Measurements from ENCODE around the gene MAEL.
A peak's percentile ranks its signal among the peaks of the same experiment; 100 is the strongest.
"Not testable (repeated sequence)": the region's sequence is repeated elsewhere in the genome, so short reads cannot be mapped to it uniquely, and the experiment has no call there.

Gene MAEL

DNA sequence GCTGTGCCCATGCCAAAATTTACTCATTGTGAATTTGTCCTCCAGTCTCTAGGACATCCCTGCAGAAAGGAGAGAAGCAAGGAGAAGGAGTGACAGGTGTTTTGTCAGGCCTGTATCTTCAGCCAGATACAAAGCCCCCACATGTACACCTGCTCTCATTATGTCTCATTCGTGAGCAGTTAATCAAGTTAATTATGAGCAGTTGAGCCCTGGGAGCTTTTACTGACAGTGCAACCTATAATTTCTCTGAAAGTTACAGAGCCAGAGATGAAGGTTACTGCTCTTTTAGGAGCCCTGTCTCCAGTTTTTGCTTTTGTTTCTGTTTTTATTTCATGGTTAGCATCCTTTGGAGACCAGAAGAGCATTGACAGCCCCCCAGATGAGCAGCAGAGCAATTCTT lies 8.7 kb upstream of the MAEL start:
- DNase-seq = peak; percentile 9

DNA sequence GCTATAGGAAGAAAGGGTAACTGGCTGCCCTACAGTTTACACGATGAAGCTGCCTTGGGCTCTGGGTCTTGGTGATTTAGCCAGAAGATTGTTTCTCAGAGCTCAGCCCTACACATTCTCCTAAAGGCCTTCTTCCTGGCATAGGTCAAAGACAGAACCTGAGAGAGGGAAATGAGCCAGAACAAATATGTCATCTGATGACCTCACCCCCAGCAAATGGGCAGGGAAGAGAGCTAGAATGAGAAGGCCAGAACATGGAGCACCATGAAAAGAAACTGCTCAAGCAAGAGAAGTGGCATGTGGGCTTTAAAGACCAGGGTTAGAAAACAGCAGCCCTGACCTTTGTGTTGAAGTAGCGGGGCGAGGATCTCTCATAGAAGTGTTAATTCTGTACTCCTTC lies 8.3 kb upstream of the MAEL start:
- no peak for DNase-seq

DNA sequence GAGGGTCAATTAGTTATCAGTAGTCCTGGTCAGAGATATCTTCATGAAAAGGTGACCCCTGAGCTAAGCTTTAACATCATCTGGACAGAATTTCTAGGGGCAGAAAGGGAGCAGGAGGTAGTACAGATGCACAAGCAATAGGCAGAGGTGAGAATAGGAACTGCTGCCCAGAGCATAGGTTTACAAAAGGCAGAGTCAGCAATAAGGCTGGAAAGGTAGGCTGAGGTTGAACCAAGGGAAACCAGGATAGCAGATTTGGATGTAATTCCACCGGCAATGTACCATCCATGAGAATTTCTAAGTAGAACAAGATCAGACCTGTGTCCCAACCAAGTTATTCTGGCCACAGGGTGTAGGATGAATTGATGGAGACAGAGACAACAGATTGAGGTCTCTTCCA lies 7.5 kb upstream of the MAEL start:
- DNase-seq = no peak

DNA sequence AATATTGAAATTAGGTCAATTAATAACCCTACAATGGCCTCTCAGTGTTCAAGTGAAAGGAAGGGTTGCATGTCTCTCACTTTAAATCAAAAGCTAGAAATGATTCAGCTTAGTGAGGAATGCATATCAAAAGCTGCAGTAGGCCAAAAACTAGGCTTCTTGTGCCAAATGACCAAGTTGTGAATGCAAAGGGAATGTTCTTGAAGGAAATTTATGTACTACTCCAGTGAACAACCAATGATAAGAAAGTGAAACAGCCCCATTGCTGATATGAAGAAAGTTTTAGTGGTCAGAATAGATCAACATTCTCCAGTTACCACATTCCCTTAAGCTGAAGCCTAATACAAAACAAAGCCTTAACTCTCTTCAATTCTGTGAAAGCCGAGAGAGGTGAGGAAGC lies 10.0 kb downstream of the MAEL start:
- no peak for DNase-seq

DNA sequence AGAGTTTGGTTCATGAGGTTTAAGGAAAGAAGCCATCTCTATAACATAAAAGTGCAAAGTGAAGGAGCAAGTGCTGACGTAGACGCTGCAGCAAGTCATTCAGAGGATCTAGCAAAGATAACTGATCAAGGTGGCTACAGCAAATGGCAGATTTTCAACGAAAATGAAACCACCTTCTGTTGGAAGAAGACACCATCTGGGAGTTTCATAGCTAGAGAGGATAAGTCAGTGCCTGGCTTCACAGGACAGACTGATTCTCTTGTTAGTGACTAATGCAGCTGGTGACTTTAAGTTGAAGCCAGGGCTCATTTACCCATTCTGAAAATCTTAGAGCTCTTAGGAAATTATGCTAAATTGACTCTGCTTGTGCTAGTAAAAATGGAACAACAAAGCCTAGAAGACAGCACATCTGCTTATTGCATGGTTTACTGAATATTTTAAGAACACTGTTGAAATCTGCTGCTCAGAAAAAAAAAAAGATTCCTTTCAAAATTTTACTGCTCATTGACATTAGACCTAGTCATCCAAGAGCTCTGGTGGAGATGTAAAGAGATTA lies 10.5 kb downstream of the MAEL start:
- no peak for DNase-seq

DNA sequence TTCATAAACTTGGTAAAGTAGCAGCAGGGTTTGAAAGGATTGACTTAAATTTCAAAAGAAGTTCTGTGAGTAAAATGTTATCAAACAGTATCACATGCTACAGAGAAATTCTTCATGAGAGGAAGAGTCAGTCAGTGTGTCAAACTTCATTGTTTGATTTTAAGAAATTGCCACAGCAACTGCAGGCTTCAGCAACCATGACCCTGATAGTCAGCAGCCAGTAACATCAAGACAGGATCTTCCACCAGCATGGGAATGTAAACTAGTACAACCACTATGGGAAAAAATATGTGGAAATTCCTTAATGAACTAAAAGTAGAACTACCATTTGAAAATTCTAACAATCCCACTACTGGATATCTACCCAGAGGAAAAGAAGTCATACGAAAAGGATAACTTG lies 11.5 kb downstream of the MAEL start:
- no peak for DNase-seq

DNA sequence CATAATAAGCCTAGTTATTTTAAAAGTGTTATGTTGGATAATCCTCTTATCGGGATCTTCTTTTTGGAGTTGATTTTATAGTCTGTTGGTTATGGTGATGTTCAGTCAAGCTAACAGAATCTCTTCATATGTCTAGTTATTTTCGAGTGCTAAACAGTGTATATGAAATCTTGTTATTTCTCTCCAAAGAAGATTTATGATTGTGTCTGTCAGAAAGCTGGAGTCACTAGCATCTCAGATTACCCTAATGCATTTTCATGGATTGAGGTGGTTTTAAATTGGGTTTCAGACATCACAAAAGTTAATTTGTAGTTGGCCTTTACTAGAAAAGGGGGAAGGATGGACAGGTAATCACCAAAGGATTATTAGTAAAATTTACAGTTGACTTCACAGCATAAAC lies 13.3 kb downstream of the MAEL start:
- DNase-seq = peak; percentile 31

DNA sequence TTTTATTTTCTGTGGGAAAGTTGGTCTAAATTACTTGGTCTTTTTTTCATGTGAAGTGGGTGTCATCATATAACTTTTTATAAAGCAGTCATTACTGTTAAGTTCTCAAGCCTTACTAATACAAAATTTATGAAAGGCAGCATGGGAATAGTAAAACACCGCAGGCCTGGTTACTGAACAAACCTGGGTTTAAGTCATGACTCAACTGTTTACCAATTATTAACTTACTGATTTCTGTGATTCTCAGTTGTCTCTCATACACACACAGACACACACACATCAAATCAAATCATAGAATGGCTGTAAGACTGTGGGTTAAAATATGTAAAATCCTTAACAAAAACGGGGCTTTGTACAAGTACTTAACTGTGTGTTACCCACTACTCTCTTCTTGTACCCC lies 14.6 kb downstream of the MAEL start:
- no peak for DNase-seq

DNA sequence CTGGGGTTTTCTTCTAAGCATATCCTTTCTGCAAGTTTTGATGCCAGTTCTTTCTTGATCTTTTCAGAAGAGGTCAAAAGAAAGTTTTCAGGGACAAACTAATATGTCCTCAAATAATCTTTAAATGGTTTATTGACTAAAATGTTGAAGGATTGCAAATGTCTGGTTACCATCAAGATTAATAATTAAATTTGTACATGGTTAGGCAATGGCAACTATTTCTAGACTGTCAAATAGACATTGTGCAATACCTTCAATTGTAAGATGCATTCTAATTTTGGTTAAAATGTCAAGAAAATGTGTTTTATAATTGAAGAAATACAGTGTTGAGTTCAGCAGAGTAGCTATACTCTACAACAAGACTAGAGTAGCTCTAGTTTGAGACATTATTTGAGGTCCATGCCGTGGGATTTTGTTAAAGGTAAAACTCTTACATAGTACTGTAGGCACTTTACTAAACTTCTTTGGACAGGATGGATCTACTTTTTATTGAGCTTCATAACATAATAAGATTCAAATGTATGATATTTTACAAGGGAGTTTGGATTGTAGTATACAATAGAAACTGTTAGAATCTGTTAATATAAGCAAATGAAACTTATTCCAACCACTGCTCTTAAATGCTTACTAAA lies 22.6 kb downstream of the MAEL start:
- DNase-seq = no peak

DNA sequence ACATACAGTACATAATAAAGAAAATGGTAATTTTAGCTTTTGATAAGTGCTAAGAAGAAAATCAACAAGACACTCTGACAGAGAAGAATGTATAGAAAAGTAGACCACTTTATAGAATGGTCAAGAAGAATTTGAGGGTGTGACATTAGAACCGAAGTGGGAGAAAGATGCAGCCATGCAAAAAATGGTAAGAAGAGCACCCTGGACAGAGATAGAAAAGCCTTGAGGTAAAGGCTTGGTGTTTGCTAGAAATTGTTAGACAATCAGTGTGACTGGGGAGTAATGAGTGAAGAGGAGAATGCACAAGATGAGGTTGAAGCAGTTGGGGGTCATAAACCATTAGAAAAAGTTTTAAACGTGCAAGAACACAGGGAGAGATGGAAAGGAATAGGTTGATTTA lies 23.5 kb downstream of the MAEL start:
- DNase-seq = no peak

DNA sequence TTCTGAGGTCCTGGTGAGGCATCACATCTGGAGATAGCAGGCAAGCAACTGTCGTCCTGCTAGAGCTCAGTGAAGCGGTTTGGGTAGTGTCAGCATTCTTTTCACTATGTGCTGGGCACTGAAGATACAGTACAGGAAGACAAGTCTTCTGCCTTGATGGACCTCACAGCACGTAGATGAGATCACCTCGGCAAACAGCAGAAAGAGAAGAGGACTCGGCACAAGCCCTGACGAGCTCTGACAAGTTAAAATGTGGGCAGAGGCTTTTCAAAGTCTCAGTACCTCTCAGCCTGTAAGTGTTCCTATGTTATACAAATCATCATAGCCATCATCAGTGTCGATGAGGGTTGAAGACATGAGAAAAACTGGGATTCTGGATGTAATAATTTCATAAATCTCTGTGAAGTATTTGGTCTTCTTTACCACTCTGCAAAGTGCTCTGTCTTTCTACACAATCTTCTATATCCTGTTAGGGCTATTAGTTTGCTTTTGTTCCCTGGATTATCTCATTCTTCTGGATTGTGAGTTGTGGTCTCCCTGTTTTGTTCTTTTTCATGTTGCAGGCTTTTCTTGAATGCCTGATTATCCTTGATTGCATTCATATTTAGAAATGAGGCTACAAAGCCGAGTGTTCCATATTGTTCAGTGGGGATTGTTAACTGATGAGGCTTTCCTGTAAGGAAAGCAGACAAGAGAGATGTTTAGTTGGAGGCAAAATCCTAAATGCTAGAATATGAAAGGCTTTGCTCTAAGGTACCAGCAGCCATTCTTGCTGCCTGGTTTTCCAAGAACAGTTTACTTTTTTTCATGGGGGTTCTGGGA lies 24.2 kb downstream of the MAEL start:
- DNase-seq = no peak

DNA sequence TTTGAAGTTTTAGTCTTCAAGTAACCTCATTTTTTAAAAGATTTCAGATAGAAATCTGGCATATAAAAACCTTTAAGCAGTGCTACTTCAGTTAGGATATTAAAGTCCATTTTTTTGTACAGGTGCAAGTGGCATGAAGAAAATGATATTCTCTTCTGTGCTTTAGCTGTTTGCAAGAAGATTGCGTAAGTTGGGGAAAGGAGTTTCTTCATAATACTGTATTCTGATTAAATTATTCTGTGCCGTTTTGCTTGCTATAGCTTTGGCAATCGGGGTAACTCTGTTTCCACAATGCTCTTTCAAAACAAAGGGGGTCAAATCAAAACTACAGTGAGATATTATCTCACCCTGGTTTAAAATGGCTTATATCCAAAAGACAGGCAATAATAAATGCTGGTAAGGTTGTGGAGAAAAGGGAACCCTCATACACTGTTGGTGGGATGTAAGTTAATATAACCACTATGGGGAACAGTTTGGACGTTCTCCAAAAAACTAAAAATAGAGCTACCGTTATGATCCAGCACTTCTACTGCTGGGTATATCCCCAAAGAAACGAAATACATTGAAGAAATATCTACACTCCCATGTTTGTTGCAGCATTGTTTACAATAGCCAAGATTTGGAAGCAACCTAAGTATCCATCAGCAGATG lies 27.1 kb downstream of the MAEL start:
- DNase-seq = no peak

DNA sequence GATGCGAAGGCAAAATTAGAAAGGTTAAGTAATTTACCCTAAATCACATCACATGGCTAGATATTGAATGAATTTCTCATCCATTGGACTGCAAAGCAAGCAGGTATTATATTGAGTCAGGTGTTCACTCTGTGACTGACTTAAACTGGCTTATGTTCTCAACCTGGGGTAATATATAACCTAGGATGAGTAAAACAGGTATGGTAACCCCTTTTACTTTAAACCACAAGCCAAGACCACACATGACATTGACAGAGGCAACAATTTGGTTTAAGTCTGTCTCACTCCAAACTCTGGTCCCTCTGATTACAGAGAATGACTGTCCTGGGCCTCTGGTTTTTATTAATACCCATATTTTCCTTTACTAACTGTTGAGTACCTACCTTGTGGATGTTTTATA lies 33.3 kb downstream of the MAEL start:
- no peak for DNase-seq

DNA sequence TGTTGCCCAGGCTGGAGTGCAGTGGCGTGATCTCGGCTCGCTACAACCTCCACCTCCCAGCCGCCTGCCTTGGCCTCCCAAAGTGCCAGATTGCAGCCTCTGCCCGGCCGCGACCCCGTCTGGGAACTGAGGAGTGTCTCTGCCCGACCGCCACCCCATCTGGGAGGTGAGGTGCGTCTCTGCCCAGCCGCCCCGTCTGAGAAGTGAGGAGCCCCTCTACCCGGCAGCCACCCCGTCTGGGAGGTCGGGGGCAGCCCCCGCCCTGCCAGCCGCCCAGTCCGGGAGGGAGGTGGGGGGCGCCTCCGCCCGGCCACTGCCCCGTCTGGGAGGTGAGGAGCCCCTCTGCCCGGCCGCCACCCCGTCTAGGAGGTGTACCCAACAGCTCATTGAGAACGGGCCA lies 40.5 kb downstream of the MAEL start:
- DNase-seq = not testable (repeated sequence)

DNA sequence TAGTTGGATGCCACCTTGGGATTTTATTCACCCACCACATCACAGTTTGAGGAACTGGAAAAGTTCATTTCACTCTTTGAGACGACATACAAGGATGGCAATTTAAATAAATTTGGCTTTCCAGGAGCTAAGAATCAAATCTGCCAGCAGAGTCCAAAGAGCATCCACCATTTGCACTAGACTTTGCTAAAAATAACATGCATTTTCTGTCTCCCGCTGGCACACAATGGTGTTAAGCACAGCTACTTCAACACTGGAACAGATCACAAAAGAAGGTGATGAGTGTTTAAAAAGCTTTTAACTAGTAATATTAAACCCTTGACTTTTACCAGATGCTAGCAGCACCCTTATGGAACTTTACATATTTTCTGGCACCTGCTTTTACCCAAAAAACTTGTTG lies 44.6 kb downstream of the MAEL start:
- no peak for DNase-seq

DNA sequence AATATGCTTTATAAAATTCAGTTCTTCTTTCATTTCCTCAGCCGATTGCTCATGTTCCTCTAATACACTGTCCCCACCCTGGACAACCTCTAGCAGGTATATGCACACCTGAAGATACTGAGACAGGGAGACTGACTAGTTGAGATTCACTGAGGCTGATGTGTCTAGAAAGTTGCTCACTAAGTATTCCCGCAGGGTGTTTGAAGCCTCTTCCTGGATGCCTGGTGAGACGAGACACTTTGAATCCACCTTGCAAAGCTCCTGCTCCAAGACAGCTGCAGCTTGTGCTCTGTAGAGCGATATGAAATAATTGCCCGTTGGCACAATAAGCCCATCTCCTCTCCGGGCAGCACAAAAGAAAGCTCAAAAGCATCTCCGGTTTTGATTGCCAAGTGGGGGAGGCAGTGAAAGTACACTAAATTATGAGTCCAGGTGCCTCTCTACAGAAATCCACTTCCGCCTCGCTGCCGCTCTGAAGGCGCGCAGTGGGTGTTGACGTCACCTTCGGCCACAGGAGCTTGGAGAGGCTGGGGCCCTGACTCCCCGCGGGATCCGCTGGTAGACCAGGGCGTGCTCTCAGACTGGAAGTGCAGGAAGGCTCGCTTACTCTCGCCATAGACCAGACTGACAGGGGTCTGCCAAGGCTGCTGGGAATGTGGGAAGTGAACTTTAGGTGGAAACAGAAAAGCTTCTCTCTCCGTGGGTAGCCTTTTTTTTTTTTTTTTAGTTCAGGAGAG lies 54.8 kb downstream of the MAEL start:
- peak; percentile 72 for DNase-seq

DNA sequence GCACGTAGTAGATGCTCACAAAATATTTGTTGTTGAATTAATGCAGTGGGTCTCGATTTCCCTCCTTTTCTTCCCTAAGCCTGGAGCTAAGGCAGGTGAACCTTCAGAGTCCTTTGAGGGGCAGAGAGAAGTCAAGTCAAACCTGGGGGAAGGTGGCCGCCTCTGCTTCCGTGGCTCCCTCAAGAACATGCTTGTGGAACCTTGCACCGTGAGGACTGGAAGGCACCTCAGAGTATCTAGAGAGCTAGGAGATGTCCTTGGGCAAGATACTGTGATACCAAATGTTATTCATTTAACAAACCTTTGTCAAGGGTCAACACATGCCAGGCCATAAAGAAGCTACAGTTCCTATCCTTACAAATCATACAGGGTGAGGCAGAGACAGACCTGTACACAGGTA lies 62.8 kb downstream of the MAEL start:
- DNase-seq = no peak

DNA sequence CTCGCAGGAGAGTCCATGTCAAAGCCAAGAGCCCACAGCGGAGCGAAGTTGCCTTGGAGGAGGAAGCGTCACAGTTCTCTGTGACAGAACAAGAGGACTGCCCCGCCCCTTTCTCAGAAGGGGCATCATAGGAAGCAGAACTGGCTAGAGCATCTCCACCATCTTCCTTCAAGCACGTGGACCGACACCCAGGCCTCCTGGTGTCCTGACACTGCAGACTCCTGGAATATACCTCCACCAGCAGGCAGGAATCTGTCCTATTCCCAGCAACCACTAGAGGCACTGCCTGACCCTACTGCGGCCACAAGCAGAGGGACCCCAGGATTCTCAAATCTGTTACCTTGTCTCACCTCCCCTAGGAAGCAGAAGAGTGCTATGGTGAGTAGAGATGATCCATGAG lies 63.3 kb downstream of the MAEL start:
- DNase-seq = peak; percentile 68

DNA sequence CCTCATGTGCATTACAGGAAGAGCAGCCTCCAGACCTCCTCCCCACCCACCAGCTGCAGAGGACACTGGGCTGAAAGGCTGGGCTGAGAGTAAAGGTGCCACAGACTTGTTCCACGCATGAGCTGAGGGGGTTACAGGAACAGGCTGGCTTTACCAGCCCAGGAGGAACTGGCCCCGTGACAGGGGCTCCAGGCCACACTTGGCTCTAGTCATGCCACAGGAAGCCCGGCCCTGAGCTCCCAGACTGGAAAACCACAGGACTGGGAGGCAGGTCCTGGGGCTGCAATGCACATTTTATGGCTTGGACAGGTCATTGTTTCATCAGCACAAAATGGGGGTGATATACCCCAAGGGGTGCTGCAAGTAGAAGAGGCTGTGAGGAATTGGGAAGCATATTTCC lies 65.5 kb downstream of the MAEL start:
- DNase-seq = no peak

DNA sequence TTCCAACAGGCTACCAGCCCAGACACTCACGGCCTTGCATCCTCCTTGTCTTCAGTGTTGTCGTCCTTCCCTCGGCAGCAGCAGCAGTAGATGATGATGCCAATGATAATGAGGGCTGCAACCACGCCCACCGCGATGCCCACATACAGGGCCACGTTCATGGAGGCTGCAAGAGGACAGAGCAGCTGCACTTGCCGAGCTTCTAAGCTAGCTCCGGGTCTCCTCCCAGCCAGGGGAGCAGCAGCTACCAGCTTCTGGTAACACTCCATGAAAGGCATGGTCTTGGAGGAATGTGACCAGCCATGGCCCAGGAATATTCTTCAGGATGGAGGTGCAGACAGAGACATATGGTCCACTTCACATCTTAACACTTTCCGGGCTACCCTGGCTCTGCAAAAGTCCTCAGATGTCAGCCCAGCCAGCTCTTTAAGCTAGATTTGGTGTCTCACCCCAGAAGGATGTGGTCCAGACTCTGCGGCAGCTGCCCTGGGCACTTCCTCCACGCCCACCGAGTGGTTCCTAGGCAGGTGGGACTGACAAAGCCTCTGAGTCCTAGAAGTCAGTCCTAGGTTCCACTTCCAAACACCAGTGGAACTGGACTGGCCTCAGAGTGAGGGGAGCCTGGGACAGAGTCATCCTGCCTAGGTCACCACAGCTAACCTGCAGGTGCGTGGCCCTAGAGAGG lies 66.0 kb downstream of the MAEL start:
- DNase-seq = no peak

DNA sequence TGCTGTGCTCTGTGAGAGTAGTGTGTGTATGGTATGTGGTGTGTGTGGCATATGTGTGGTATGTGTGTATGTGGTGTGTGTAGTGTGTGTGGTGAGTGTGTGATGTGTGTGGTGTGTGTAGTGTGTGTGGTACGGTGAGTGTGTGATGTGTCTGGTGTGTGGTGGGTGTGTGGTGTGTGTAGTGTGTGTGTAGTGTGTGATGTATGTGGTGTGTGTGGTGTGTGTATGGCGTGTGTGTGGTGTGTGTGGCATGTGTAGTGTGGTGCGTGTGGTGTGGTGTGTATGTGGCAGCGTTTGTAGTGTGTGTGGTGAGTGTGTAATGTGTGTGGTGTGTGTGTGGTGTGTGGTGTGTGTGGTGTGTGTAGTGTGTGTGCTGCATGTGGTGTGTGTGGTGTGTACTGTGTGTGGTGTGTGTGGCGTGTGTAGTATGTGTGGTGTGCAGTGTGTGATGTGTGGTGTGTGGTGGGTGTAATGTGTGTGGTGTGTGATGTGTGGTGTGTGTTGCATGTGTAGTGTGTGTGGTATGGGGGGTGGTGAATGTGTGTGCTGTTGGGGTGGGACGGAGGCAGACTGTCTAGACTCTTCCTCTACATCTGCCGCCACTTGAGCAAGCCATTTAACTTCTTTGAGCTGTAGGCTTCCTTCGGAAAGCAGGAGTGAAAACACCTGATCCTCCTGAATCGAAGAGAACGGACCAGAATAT lies 67.6 kb downstream of the MAEL start:
- DNase-seq = peak; percentile 82

DNA sequence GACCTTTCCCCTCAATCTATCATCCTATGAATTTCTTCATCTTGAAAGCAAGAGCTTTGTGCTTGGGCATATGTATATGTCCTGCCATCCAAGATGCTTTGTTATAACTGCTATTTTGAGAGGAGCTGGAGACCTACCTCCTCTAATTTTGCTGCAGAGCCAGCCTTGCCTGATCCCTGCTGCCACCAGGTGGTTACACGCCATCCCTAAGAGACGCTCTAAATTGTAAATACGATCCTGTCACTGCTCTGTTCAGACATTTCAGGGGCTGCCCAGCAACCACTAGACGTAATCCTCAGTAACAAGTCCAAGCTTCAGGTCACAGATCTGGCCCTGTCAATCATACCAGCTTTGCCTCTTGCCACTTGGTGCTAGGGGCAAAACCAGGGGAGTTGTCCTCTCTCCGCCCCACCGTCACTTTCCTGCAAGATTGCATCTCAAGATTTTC lies 68.2 kb downstream of the MAEL start:
- peak; percentile 90 for DNase-seq
